ENCODE results near the gene SH2B3. TPM values are rescaled to one million over a fixed set of nuclear protein-coding genes. Genes with fewer than 3 reads are reported as not detected.

The SH2B3 gene
- total RNA-seq, 3 donors from 2014 or later (not counting 1 experiment from before 2014, with no cell fraction given) = 68.1 to 81.3 (median 68.4) TPM

DNA sequence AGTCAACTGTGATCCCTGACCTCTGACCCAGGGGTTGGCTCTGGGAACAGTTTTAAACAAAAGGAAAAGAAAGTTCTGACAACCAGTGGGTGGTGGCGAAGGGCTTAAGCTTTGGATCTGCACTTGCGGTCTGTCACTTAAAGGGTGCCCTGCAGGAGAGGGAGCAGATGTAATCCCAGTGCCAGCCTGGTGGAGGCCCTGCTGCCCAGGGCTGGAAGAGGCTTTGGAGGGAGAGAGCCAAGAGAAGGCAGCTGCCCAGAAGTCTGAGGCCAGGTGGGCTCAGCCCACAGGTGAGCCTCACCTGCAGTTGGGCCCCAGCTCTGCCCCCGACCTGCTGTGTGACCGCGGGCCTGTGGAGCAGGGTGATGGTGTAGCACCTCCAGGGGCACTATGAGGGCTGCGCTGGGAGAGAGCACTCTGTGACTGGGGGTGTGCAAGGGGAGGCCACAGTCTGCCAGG is 19.1 kb downstream of the SH2B3 start:
- intact Hi-C loops (cut with micrococcal nuclease) = loop anchor here (1.0 kb wide), 1 partner anchor 26 kb away; no protein-coding TSS in a partner anchor
- DNase-seq = peak in 1 of 2 donors; percentile 53
- no peaks in the 10 kb centered on the region for H3K27me3 Mint-ChIP-seq (ENCODE audit: low read depth in 2 of 2)
- peak; percentile 27 to 35 (median 29) for ATAC-seq
- H3K36me3 Mint-ChIP-seq = no peaks in the 10 kb centered on the region
- peak overlapping the region; percentile 96 to 100 for H3K27ac Mint-ChIP-seq
- peak overlapping the region; percentile 64 for H3K4me3 Mint-ChIP-seq
- no peaks in the 10 kb centered on the region for H3K9me3 ChIP-seq (ENCODE audit: control insufficient read depth, insufficient read depth, low read length)
- H3K27me3 ChIP-seq (ENCODE audit: control insufficient read depth, insufficient read depth, low read length) = no peaks in the 10 kb centered on the region
- no peaks in the 10 kb centered on the region for H3K9me3 Mint-ChIP-seq
- H3K4me1 Mint-ChIP-seq = peaks cover 42 to 49% of the 10 kb centered on the region in 2 donors
- TF ChIP-seq, protein P1, sequence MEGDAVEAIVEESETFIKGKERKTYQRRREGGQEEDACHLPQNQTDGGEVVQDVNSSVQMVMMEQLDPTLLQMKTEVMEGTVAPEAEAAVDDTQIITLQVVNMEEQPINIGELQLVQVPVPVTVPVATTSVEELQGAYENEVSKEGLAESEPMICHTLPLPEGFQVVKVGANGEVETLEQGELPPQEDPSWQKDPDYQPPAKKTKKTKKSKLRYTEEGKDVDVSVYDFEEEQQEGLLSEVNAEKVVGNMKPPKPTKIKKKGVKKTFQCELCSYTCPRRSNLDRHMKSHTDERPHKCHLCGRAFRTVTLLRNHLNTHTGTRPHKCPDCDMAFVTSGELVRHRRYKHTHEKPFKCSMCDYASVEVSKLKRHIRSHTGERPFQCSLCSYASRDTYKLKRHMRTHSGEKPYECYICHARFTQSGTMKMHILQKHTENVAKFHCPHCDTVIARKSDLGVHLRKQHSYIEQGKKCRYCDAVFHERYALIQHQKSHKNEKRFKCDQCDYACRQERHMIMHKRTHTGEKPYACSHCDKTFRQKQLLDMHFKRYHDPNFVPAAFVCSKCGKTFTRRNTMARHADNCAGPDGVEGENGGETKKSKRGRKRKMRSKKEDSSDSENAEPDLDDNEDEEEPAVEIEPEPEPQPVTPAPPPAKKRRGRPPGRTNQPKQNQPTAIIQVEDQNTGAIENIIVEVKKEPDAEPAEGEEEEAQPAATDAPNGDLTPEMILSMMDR (IDR thresholded peaks at IDR 0.05) = peak; percentile 16
- H3K4me3 ChIP-seq (ENCODE audit: low read length) = no peak overlapping the region
- H3K4me1 ChIP-seq (ENCODE audit: control insufficient read depth, insufficient read depth, low read length) = peaks cover 60% of the 10 kb centered on the region
- 83% methylated on average over 6 of the region's 6 CpGs for WGBS (ENCODE audit: insufficient coverage)
- H3K27ac ChIP-seq (ENCODE audit: low read length) = peak overlapping the region; percentile 80
- peaks cover 15% of the 10 kb centered on the region for H3K36me3 ChIP-seq (ENCODE audit: control insufficient read depth, insufficient read depth, low read length)

DNA sequence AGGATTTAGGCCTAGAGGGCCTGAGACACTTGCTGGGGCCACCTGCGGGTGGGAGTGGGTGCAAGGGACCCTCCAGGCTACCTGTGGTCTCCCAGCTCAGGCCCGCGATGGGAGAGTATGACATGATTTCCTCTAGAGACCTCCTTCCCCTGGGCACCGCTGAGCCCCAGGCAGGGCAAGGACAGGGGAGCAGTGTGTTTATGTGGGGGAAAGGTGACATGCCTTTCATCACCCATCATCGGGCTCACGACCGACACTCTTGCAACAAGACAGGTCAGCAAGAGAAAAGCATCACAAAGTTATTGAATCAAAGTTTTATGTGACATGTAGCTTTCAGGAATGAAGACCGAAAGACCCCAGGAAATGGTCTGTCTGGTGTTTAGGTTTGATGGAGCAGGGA is 19.9 kb downstream of the SH2B3 start:
- Histone ChIP-seq H3K4me3 (ENCODE audit: low read length) (no peak overlapping the region), H3K4me1 (ENCODE audit: control insufficient read depth, insufficient read depth, low read length) (peaks cover 68% of the 10 kb centered on the region), H3K9me3 (ENCODE audit: control insufficient read depth, insufficient read depth, low read length) (no peaks in the 10 kb centered on the region), H3K27me3 (ENCODE audit: control insufficient read depth, insufficient read depth, low read length) (no peaks in the 10 kb centered on the region), H3K36me3 (ENCODE audit: control insufficient read depth, insufficient read depth, low read length) (peaks cover 7% of the 10 kb centered on the region), H3K27ac (ENCODE audit: low read length) (peak overlapping the region; percentile 80)
- ATAC-seq (no peak), DNase-seq (peak in 1 of 2 donors; percentile 42)
- H3K27ac Mint-ChIP-seq = peak overlapping the region; percentile 96 to 100
- TF ChIP-seq, protein P1 (IDR thresholded peaks at IDR 0.05) = no peak
- no peaks in the 10 kb centered on the region for H3K36me3 Mint-ChIP-seq
- no peaks in the 10 kb centered on the region for H3K9me3 Mint-ChIP-seq
- no peaks in the 10 kb centered on the region for H3K27me3 Mint-ChIP-seq (ENCODE audit: low read depth in 2 of 2)
- intact Hi-C loops (cut with micrococcal nuclease) = loop anchor here (1.0 kb wide), 1 partner anchor 26 kb away; no protein-coding TSS in a partner anchor
- peaks cover 50 to 58% of the 10 kb centered on the region in 2 donors for H3K4me1 Mint-ChIP-seq
- H3K4me3 Mint-ChIP-seq = peak overlapping the region; percentile 77
- WGBS (ENCODE audit: insufficient coverage) = 30% methylated on average over 7 of the region's 8 CpGs

DNA sequence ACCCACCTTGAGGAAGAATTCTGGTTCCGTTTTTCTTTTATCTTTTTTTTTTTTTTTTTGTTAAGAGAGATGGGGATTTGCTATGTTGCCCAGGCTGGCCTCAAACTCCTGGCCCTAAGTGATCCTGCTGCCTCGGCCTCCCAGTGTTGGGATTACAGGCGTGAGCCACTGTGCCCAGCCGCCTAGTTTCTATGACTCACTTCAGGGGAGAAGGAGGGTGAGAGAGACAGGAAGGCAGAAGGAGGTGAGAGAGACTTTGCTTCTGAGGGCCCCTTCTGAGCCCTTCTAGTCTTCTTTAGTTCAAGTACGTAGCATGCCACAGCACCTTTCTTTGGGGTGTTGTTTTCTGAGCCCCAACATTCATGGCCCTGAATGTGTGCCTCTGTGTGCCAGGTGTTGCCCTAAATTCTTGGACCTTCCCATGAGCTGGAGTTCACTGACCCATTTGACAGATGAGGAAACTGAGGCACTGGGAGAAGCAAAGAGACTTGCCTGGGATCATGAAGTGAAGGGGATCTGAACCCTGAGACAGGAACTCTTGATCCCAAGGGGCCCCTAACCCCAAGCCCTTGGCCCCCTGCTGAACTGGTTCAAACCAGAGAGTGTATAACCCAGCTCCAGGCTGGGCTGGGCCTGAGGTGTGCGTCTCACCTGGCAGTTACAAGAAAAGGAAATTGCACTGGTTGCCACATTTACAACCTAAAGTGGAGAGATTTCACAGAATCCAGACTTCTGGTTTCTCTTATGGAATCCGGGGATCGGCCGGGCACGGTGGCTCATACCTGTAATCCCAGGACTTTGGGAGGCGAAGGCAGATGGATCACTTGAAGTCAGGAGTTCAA is 20.8 kb downstream of the SH2B3 start:
- Mint-ChIP-seq H3K27me3 (ENCODE audit: low read depth in 2 of 2) (no peaks in the 10 kb centered on the region), H3K27ac (peak overlapping the region; percentile 96 to 100), H3K9me3 (no peaks in the 10 kb centered on the region), H3K4me1 (peaks cover 59 to 67% of the 10 kb centered on the region in 2 donors), H3K36me3 (no peaks in the 10 kb centered on the region), H3K4me3 (peak overlapping the region; percentile 77)
- H3K27me3 ChIP-seq (ENCODE audit: control insufficient read depth, insufficient read depth, low read length) = no peaks in the 10 kb centered on the region
- H3K36me3 ChIP-seq (ENCODE audit: control insufficient read depth, insufficient read depth, low read length) = peaks cover 5% of the 10 kb centered on the region
- intact Hi-C loops (cut with micrococcal nuclease) = no loop called here
- TF ChIP-seq, protein P1 (IDR thresholded peaks at IDR 0.05) = no peak
- H3K9me3 ChIP-seq (ENCODE audit: control insufficient read depth, insufficient read depth, low read length) = no peaks in the 10 kb centered on the region
- WGBS (ENCODE audit: insufficient coverage) = 58% methylated on average over 11 of the region's 11 CpGs
- no peak overlapping the region for H3K4me3 ChIP-seq (ENCODE audit: low read length)
- H3K27ac ChIP-seq (ENCODE audit: low read length) = peak overlapping the region; percentile 80
- ATAC-seq (peak; percentile 24 to 47 (median 28)), DNase-seq (peak; percentile 32 to 70)
- peaks cover 77% of the 10 kb centered on the region for H3K4me1 ChIP-seq (ENCODE audit: control insufficient read depth, insufficient read depth, low read length)

Data from natural killer cell (primary cell).